Activated CD4-positive, alpha-beta T cell treated with anti-CD3 and anti-CD28 coated beads for 24 hours (primary cell): Measurements from ENCODE around the gene MCC.

ENCODE experiments used
- DNase-seq, 2 donors: peaks; one replicate each; pipeline ENCODE4 v3.0.0-alpha.2; 2020; ENCODE audit warnings: low read depth in 2 of 2

The MCC gene

GRCh38 chr5:113145757-113146387, 342.4 kb downstream of the MCC start:
- no peak for DNase-seq

GRCh38 chr5:113142186-113142585, 346.1 kb downstream of the MCC start:
- DNase-seq: no peak

GRCh38 chr5:113140837-113141671, 347.2 kb downstream of the MCC start:
- no peak for DNase-seq

GRCh38 chr5:113133211-113133975, 354.9 kb downstream of the MCC start:
- no peak for DNase-seq

GRCh38 chr5:113132564-113132963, 355.7 kb downstream of the MCC start:
- DNase-seq: no peak

GRCh38 chr5:113128641-113129330, 359.5 kb downstream of the MCC start:
- no peak for DNase-seq

GRCh38 chr5:113128082-113128481, 360.2 kb downstream of the MCC start:
- no peak for DNase-seq

- no peak for DNase-seq
Measured at GRCh38 chr5:113127021-113127420, 361.2 kb downstream of the MCC start.

GRCh38 chr5:113125371-113125770, 362.9 kb downstream of the MCC start:
- DNase-seq: no peak

GRCh38 chr5:113124914-113125313, 363.3 kb downstream of the MCC start:
- no peak for DNase-seq

GRCh38 chr5:113124265-113124664, 364.0 kb downstream of the MCC start:
- DNase-seq: no peak

GRCh38 chr5:113123618-113124017, 364.6 kb downstream of the MCC start:
- DNase-seq: no peak

- DNase-seq: no peak
Measured at GRCh38 chr5:113122053-113122452, 366.2 kb downstream of the MCC start.

- DNase-seq: no peak
Measured at GRCh38 chr5:113119246-113119924, 368.9 kb downstream of the MCC start.

GRCh38 chr5:113118765-113119164, 369.5 kb downstream of the MCC start:
- DNase-seq: no peak

- no peak for DNase-seq
Measured at GRCh38 chr5:113118298-113118697, 370.0 kb downstream of the MCC start.

- DNase-seq: no peak
Measured at GRCh38 chr5:113117543-113118115, 370.6 kb downstream of the MCC start.

- DNase-seq: no peak
Measured at GRCh38 chr5:113115956-113116355, 372.3 kb downstream of the MCC start.

- no peak for DNase-seq
Measured at GRCh38 chr5:113115061-113115460, 373.2 kb downstream of the MCC start.

GRCh38 chr5:113114559-113114958, 373.7 kb downstream of the MCC start:
- no peak for DNase-seq

- DNase-seq: no peak
Measured at GRCh38 chr5:113112435-113112834, 375.8 kb downstream of the MCC start.
